Neural cell (in vitro differentiated cells): ENCODE measurements around the gene MSI1. TPM values are rescaled to one million over a fixed set of nuclear protein-coding genes. Genes with fewer than 3 reads are reported as not detected.

Source experiments
- H2AFZ ChIP-seq: fragments of 200-600, 300-800 bp; sonication (generic), shearing (Covaris generic); 2 replicates; pipeline ENCODE4 v1.6.0; 2014; ENCODE audit warnings: low read depth, mild to moderate bottlenecking, antibody characterized with exemption, low read length, moderate library complexity
- H3F3A ChIP-seq: fragments of 200-600 bp; shearing (Covaris generic); 2 replicates; pipeline ENCODE4 v1.6.1; 2016; ENCODE audit warnings: mild to moderate bottlenecking, moderate library complexity, mixed read lengths, antibody characterized with exemption, low read length; ENCODE audit not compliant: insufficient read depth, poor library complexity, severe bottlenecking
- H3K27ac ChIP-seq: fragments of 200-600, 300-800 bp; sonication (generic), shearing (Covaris generic); 2 replicates; pipeline ENCODE4 v1.5.1; 2014; ENCODE audit warnings: mild to moderate bottlenecking, low read length, moderate library complexity
- H3K27me3 ChIP-seq: fragments of 300-800, 200-600 bp; sonication (generic), shearing (Covaris generic); 2 replicates; pipeline ENCODE4 v1.6.0; 2014; ENCODE audit warnings: mild to moderate bottlenecking, low read depth, low read length, moderate library complexity; ENCODE audit not compliant: insufficient read depth
- H3K36me3 ChIP-seq: fragments of 300-800, 200-600 bp; sonication (generic), shearing (Covaris generic); 2 replicates; pipeline ENCODE4 v1.5.1; 2014; ENCODE audit warnings: mild to moderate bottlenecking, antibody characterized with exemption, low read length, moderate library complexity; ENCODE audit not compliant: insufficient read depth
- H3K4me2 ChIP-seq: fragments of 300-800, 200-600 bp; sonication (generic), shearing (Covaris generic); 2 replicates; pipeline ENCODE4 v1.6.0; 2014; ENCODE audit warnings: mild to moderate bottlenecking, low read length
- H3K4me3 ChIP-seq: fragments of 300-800, 200-600 bp; sonication (generic), shearing (Covaris generic); 2 replicates; pipeline ENCODE4 v1.5.1; 2014; ENCODE audit warnings: mild to moderate bottlenecking, low read length, moderate library complexity
- H3K79me2 ChIP-seq: fragments of 200-600 bp; shearing (Covaris generic); replicated peaks from 2 replicates; pipeline ENCODE4 v1.6.0; 2014; ENCODE audit warnings: mild to moderate bottlenecking, low read length, moderate library complexity; ENCODE audit not compliant: insufficient read depth
- H3K9ac ChIP-seq: fragments of 300-800, 200-600 bp; sonication (generic), shearing (Covaris generic); 2 replicates; pipeline ENCODE4 v1.6.1; 2016; ENCODE audit warnings: mild to moderate bottlenecking, low read length, mixed read lengths
- H3K9me2 ChIP-seq: fragments of 200-600 bp; shearing (Covaris generic); 2 replicates; pipeline ENCODE4 v1.6.1; 2016; ENCODE audit warnings: mild to moderate bottlenecking, low read length, mixed read lengths; ENCODE audit not compliant: insufficient read depth
- H3K9me3 ChIP-seq: fragments of 200-600, 300-800 bp; sonication (generic), shearing (Covaris generic); 2 replicates; pipeline ENCODE4 v1.6.1; 2016; ENCODE audit warnings: mild to moderate bottlenecking, mixed run types, low read length, moderate library complexity, mixed read lengths
- H4K20me1 ChIP-seq: fragments of 200-600 bp; shearing (Covaris generic); 2 replicates; pipeline ENCODE4 v1.6.1; 2016; ENCODE audit warnings: mild to moderate bottlenecking, mixed run types; ENCODE audit not compliant: insufficient read depth
- EP300 ChIP-seq: fragments of 450-650 bp; conservative IDR thresholded peaks from 2 replicates; pipeline ENCODE4 v1.6.1; 2014; ENCODE audit warnings: antibody characterized with exemption, mild to moderate bottlenecking, moderate library complexity; ENCODE audit not compliant: poor library complexity, severe bottlenecking
- EZH2 ChIP-seq: fragments of 200-600, 300-800 bp; shearing (Covaris generic), sonication (generic); IDR thresholded peaks from 2 replicates; pipeline ENCODE4 v1.6.1; 2014; ENCODE audit warnings: antibody characterized with exemption, low read length, borderline replicate concordance, mild to moderate bottlenecking; ENCODE audit not compliant: insufficient read depth, poor library complexity, severe bottlenecking
- MXI1 ChIP-seq: fragments of 450-650 bp; conservative IDR thresholded peaks from 2 replicates; pipeline ENCODE4 v1.6.1; 2014; ENCODE audit warnings: antibody characterized with exemption, mild to moderate bottlenecking; ENCODE audit not compliant: poor library complexity, severe bottlenecking
- POLR2AphosphoS5 ChIP-seq: IDR thresholded peaks from 2 replicates; pipeline ENCODE4 v1.6.1; 2012
- RAD21 ChIP-seq: fragments of 450-650 bp; conservative IDR thresholded peaks from 2 replicates; pipeline ENCODE4 v1.6.1; 2014; ENCODE audit warnings: antibody characterized with exemption, mild to moderate bottlenecking, moderate library complexity
- REST ChIP-seq: IDR thresholded peaks from 2 replicates; pipeline ENCODE4 v1.6.1; 2012; ENCODE audit warnings: borderline replicate concordance
- SMC3 ChIP-seq: fragments of 450-650 bp; conservative IDR thresholded peaks from 2 replicates; pipeline ENCODE4 v1.6.1; 2014; ENCODE audit warnings: antibody characterized with exemption, mild to moderate bottlenecking, moderate library complexity; ENCODE audit not compliant: poor library complexity
- TAF1 ChIP-seq: IDR thresholded peaks from 2 replicates; pipeline ENCODE4 v1.6.1; 2012; ENCODE audit warnings: low read depth
- polyA plus RNA-seq: library from polyadenylated mRNA; depleted of rRNA; stranded (reverse); fragments of >200 nt; gene quantifications from 2 replicates; pipeline ENCODE4 v1.2.3, GENCODE V29; 2014
- small RNA-seq, 3 experiments: library from RNA; depleted of rRNA; stranded (forward); fragments of <200 nt; gene quantifications; one replicate each; pipeline ENCODE3, GENCODE V24; 2012
- TF ChIP-seq, protein P1 (sequence below): fragments of 450-650 bp; IDR thresholded peaks from 2 replicates; pipeline ENCODE4 v1.5.1; 2014; ENCODE audit warnings: antibody characterized with exemption, mild to moderate bottlenecking, moderate library complexity; ENCODE audit not compliant: poor library complexity, severe bottlenecking

MSI1 gene
- polyA plus RNA-seq, 1 donor from 2014 or later: 7.5 TPM

GRCh38 chr12:120292661-120293531 lies 76.1 kb downstream of the MSI1 start, which contains the start of gene RNU4-1:
RNU4-1 (minus strand) TSS chr12:120293237.
- Histone ChIP-seq H3K79me2 (no peaks in the 10 kb centered on the region), H3K36me3 (no peaks in the 10 kb centered on the region), H3K27me3 (no peaks in the 10 kb centered on the region), H3K27ac (peak within 1 kb of the TSS; percentile 96), H3K9me3 (no peaks in the 10 kb centered on the region), H3K9ac (peak within 1 kb of the TSS; percentile 74), H4K20me1 (no peaks in the 10 kb centered on the region), H2AFZ (peak within 1 kb of the TSS; percentile 17), H3K9me2 (no peaks in the 10 kb centered on the region), H3K4me3 (peak within 1 kb of the TSS; percentile 68), H3K4me2 (peak within 1 kb of the TSS; percentile 32), H3F3A (no peaks in the 10 kb centered on the region)
- TF ChIP-seq RAD21 (no peak), REST (peak; percentile 21), MXI1 (peak; percentile 17), SMC3 (no peak), POLR2AphosphoS5 (peak; percentile 95), EP300 (peak; percentile 59), EZH2 (no peak), TAF1 (no peak)
- TF ChIP-seq, protein P1, sequence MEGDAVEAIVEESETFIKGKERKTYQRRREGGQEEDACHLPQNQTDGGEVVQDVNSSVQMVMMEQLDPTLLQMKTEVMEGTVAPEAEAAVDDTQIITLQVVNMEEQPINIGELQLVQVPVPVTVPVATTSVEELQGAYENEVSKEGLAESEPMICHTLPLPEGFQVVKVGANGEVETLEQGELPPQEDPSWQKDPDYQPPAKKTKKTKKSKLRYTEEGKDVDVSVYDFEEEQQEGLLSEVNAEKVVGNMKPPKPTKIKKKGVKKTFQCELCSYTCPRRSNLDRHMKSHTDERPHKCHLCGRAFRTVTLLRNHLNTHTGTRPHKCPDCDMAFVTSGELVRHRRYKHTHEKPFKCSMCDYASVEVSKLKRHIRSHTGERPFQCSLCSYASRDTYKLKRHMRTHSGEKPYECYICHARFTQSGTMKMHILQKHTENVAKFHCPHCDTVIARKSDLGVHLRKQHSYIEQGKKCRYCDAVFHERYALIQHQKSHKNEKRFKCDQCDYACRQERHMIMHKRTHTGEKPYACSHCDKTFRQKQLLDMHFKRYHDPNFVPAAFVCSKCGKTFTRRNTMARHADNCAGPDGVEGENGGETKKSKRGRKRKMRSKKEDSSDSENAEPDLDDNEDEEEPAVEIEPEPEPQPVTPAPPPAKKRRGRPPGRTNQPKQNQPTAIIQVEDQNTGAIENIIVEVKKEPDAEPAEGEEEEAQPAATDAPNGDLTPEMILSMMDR: no peak

GRCh38 chr12:120292411-120292660 lies 76.6 kb downstream of the MSI1 start:
- H3K9me2 ChIP-seq: no peaks in the 10 kb centered on the region
- H3K9me3 ChIP-seq: no peaks in the 10 kb centered on the region
- no peaks in the 10 kb centered on the region for H4K20me1 ChIP-seq
- H3K27me3 ChIP-seq: no peaks in the 10 kb centered on the region
- no peak overlapping the region for H2AFZ ChIP-seq
- peak overlapping the region; percentile 68 for H3K4me3 ChIP-seq
- no peak for TF ChIP-seq POLR2AphosphoS5
- H3K4me2 ChIP-seq: peak overlapping the region; percentile 32
- peak overlapping the region; percentile 74 for H3K9ac ChIP-seq
- no peaks in the 10 kb centered on the region for H3K36me3 ChIP-seq
- H3F3A ChIP-seq: no peaks in the 10 kb centered on the region
- peak overlapping the region; percentile 96 for H3K27ac ChIP-seq
- H3K79me2 ChIP-seq: no peaks in the 10 kb centered on the region

Small RNA genes within 50 kb of the gene (small RNA-seq; reads per million reads assigned to genes)
- gene RNU4-1: 399 to 14,010 (median 1,197) reads per million in 3 experiments
- gene RNU4-2: 1,028 to 41,635 (median 3,334) reads per million in 3 experiments
- 0 reads per million in 3 experiments for gene RNU6-1088P

Other genes starting within 250 kb of the MSI1 start
- 21.5 and 27.4 TPM in 2 replicates for gene GCN1, start 174.4 kb downstream of the MSI1 start, polyA plus RNA-seq
- gene RPLP0, start 168.1 kb downstream of the MSI1 start, polyA plus RNA-seq: 1,914 and 2,229 TPM in 2 replicates
- gene PXN, start 103.4 kb downstream of the MSI1 start, polyA plus RNA-seq: 5.9 and 6.3 TPM in 2 replicates
- gene RNU4-2, start 77.3 kb downstream of the MSI1 start, polyA plus RNA-seq: under 0.01 TPM in 1 of 2 replicates, not detected in the other
- under 0.01 TPM in 1 of 2 replicates, not detected in the other for gene RNU4-1, start 75.9 kb downstream of the MSI1 start, polyA plus RNA-seq
- gene SIRT4, start 66.8 kb downstream of the MSI1 start, polyA plus RNA-seq: 9.7 and 13.8 TPM in 2 replicates
- gene PLA2G1B, start 41.4 kb downstream of the MSI1 start, polyA plus RNA-seq: not detected in 2 replicates
- 1,801 and 2,017 TPM in 2 replicates for gene COX6A1, start 68.9 kb upstream of the MSI1 start, polyA plus RNA-seq
- 40.7 and 45.1 TPM in 2 replicates for gene TRIAP1, start 77.2 kb upstream of the MSI1 start, polyA plus RNA-seq
- 43.6 and 45.3 TPM in 2 replicates for gene GATC, start 77.3 kb upstream of the MSI1 start, polyA plus RNA-seq
- 263 and 289 TPM in 2 replicates for gene SRSF9, start 100.6 kb upstream of the MSI1 start, polyA plus RNA-seq
- 404 and 466 TPM in 2 replicates for gene DYNLL1, start 126.9 kb upstream of the MSI1 start, polyA plus RNA-seq
- gene COQ5, start 160.0 kb upstream of the MSI1 start, polyA plus RNA-seq: 91.6 and 98.6 TPM in 2 replicates
- 139 and 145 TPM in 2 replicates for gene RNF10, start 165.2 kb upstream of the MSI1 start, polyA plus RNA-seq
- 137 and 153 TPM in 2 replicates for gene POP5, start 212.2 kb upstream of the MSI1 start, polyA plus RNA-seq